Memory B cell (primary cell): ENCODE results near the gene NBPF9.
A peak's percentile ranks its signal among the peaks of the same experiment; 100 is the strongest.
"Not testable (repeated sequence)": the region's sequence is repeated elsewhere in the genome, so short reads cannot be mapped to it uniquely, and the experiment has no call there.

Experiments used
- ATAC-seq: fragments of 150-1000 bp; cut with Tn5 transposase; 2 replicates; pipeline ENCODE4 v1.10.0; 2021; ENCODE audit warnings: low read depth, mild to moderate bottlenecking, moderate library complexity
- DNase-seq, 2 donors: peaks; one replicate each; pipeline ENCODE4 v3.0.0; 2022; ENCODE audit warnings: low spot score in 2 of 2
- H3K27ac Mint-ChIP-seq: one replicate; pipeline ENCODE4 v1.8.0; 2022; ENCODE audit warnings: mild to moderate bottlenecking, moderate library complexity, mixed read lengths
- H3K27me3 Mint-ChIP-seq: one replicate; pipeline ENCODE4 v1.8.0; 2022; ENCODE audit warnings: mixed read lengths
- H3K36me3 Mint-ChIP-seq: one replicate; pipeline ENCODE4 v1.8.0; 2022; ENCODE audit warnings: mild to moderate bottlenecking, mixed read lengths
- H3K4me1 Mint-ChIP-seq: one replicate; pipeline ENCODE4 v1.8.0; 2022; ENCODE audit warnings: mixed read lengths
- H3K4me3 Mint-ChIP-seq: one replicate; pipeline ENCODE4 v1.8.0; 2022; ENCODE audit warnings: mild to moderate bottlenecking, moderate library complexity, mixed read lengths
- H3K9me3 Mint-ChIP-seq: one replicate; pipeline ENCODE4 v1.8.0; 2022; ENCODE audit warnings: mixed read lengths

The NBPF9 gene

GRCh38 chr1:149103109-149104081 lies at the start of gene NBPF9:
Gene NBPF9, minus strand, starts transcription at chr1:149103551. Its CDS starts 21,412 bp downstream, at chr1:149082139.
- peak within 1 kb of the TSS; percentile 95 for H3K4me3 Mint-ChIP-seq
- H3K27ac Mint-ChIP-seq: peak within 1 kb of the TSS; percentile 92
- H3K4me1 Mint-ChIP-seq, H3K36me3 Mint-ChIP-seq, H3K27me3 Mint-ChIP-seq, H3K9me3 Mint-ChIP-seq: not testable (repeated sequence)
- ATAC-seq (peak; percentile 86), DNase-seq (peak; percentile 38 to 42)

- DNase-seq, H3K4me3 Mint-ChIP-seq, ATAC-seq, H3K9me3 Mint-ChIP-seq, H3K27me3 Mint-ChIP-seq, H3K4me1 Mint-ChIP-seq, H3K27ac Mint-ChIP-seq, H3K36me3 Mint-ChIP-seq: not testable (repeated sequence)
Observed at GRCh38 chr1:149149909-149150308, 46.6 kb upstream of the NBPF9 start.

GRCh38 chr1:149137585-149137984 lies 34.2 kb upstream of the NBPF9 start:
- not testable (repeated sequence) for H3K36me3 Mint-ChIP-seq, H3K9me3 Mint-ChIP-seq, H3K27me3 Mint-ChIP-seq, ATAC-seq, H3K4me3 Mint-ChIP-seq, DNase-seq, H3K27ac Mint-ChIP-seq, H3K4me1 Mint-ChIP-seq

- not testable (repeated sequence) for H3K36me3 Mint-ChIP-seq, H3K27me3 Mint-ChIP-seq, H3K4me3 Mint-ChIP-seq, DNase-seq, H3K4me1 Mint-ChIP-seq, H3K9me3 Mint-ChIP-seq
- peak overlapping the region; percentile 76 for H3K27ac Mint-ChIP-seq
- ATAC-seq: peak; percentile 56
Observed at GRCh38 chr1:149130938-149131337, 27.6 kb upstream of the NBPF9 start.

- not testable (repeated sequence) for H3K9me3 Mint-ChIP-seq, H3K27ac Mint-ChIP-seq, H3K27me3 Mint-ChIP-seq, H3K36me3 Mint-ChIP-seq, H3K4me1 Mint-ChIP-seq, ATAC-seq, H3K4me3 Mint-ChIP-seq, DNase-seq
Observed at GRCh38 chr1:149129245-149129644, 25.9 kb upstream of the NBPF9 start.

GRCh38 chr1:149126555-149127145 lies 23.3 kb upstream of the NBPF9 start:
- not testable (repeated sequence) for DNase-seq, H3K27me3 Mint-ChIP-seq, ATAC-seq, H3K36me3 Mint-ChIP-seq, H3K27ac Mint-ChIP-seq, H3K4me1 Mint-ChIP-seq, H3K4me3 Mint-ChIP-seq, H3K9me3 Mint-ChIP-seq

- not testable (repeated sequence) for H3K27ac Mint-ChIP-seq, H3K9me3 Mint-ChIP-seq, DNase-seq, H3K4me3 Mint-ChIP-seq, H3K36me3 Mint-ChIP-seq, H3K4me1 Mint-ChIP-seq, H3K27me3 Mint-ChIP-seq
- peak; percentile 39 for ATAC-seq
Observed at GRCh38 chr1:149123948-149124926, 20.9 kb upstream of the NBPF9 start.

- H3K27me3 Mint-ChIP-seq, H3K9me3 Mint-ChIP-seq, H3K4me1 Mint-ChIP-seq, H3K36me3 Mint-ChIP-seq, H3K4me3 Mint-ChIP-seq, ATAC-seq, DNase-seq, H3K27ac Mint-ChIP-seq: not testable (repeated sequence)
Observed at GRCh38 chr1:149112828-149113227, 9.5 kb upstream of the NBPF9 start.

- not testable (repeated sequence) for H3K9me3 Mint-ChIP-seq, H3K4me3 Mint-ChIP-seq, DNase-seq, H3K4me1 Mint-ChIP-seq, H3K27me3 Mint-ChIP-seq, H3K36me3 Mint-ChIP-seq, H3K27ac Mint-ChIP-seq, ATAC-seq
Observed at GRCh38 chr1:149110343-149110742, 7.0 kb upstream of the NBPF9 start.

- H3K4me1 Mint-ChIP-seq, H3K27ac Mint-ChIP-seq: not testable (repeated sequence)
- DNase-seq: peak in 1 of 2 donors; percentile 18
Observed at GRCh38 chr1:149102574-149102973, 777 bp downstream of the NBPF9 start.

GRCh38 chr1:149098276-149098675 lies 5.1 kb downstream of the NBPF9 start:
- H3K4me3 Mint-ChIP-seq, H3K4me1 Mint-ChIP-seq, ATAC-seq, H3K9me3 Mint-ChIP-seq, H3K27ac Mint-ChIP-seq, H3K36me3 Mint-ChIP-seq, DNase-seq, H3K27me3 Mint-ChIP-seq: not testable (repeated sequence)

More at GRCh38 chr1:149102574-149102973, 777 bp downstream of the NBPF9 start:
- peak overlapping the region; percentile 39 for H3K4me3 Mint-ChIP-seq
- not testable (repeated sequence) for H3K36me3 Mint-ChIP-seq, H3K9me3 Mint-ChIP-seq, H3K27me3 Mint-ChIP-seq
- ATAC-seq: peak; percentile 68

- not testable (repeated sequence) for H3K4me3 Mint-ChIP-seq, H3K9me3 Mint-ChIP-seq, H3K27me3 Mint-ChIP-seq, DNase-seq, H3K4me1 Mint-ChIP-seq, H3K27ac Mint-ChIP-seq, ATAC-seq, H3K36me3 Mint-ChIP-seq
Observed at GRCh38 chr1:149093155-149093554, 10.2 kb downstream of the NBPF9 start.

GRCh38 chr1:149075505-149076127 lies 27.7 kb downstream of the NBPF9 start:
- DNase-seq, H3K36me3 Mint-ChIP-seq, ATAC-seq, H3K4me1 Mint-ChIP-seq, H3K9me3 Mint-ChIP-seq, H3K4me3 Mint-ChIP-seq, H3K27ac Mint-ChIP-seq, H3K27me3 Mint-ChIP-seq: not testable (repeated sequence)
